HepG2 (cell line): ENCODE measurements around the gene CAPN13. TPM values are rescaled to one million over a fixed set of nuclear protein-coding genes. Genes with fewer than 3 reads are reported as not detected.

Source experiments
- ATAC-seq: fragments of 200-7000 bp; cut with Tn5 transposase; 3 replicates; pipeline ENCODE4 v1.9.1; 2020; ENCODE audit warnings: mild to moderate bottlenecking, moderate library complexity
- BruUV-seq: library from RNA; stranded (reverse); fragments of 400-500 nt; replicated peaks from 2 replicates; lab custom pipeline; 2021; lab: Mats Ljungman, UMichigan
- CTCF ChIA-PET: fragments of 300-600 bp; formaldehyde crosslinking; extraction: SDS; loops from one replicate; lab custom pipeline; 2021; ENCODE audit warnings: low total read pairs, inconsistent platforms, low intra/inter-chr PET ratio; lab: Yijun Ruan, JAX
- POLR2A ChIA-PET: fragments of 350-600 bp; sonication (Branson Sonifier 250); formaldehyde crosslinking; loops from one replicate; lab custom pipeline; 2020; ENCODE audit warnings: antibody characterized with exemption, inconsistent platforms; lab: Yijun Ruan, JAX
- DNase-seq: peaks from one replicate; pipeline ENCODE4 v3.0.0-alpha.2; 2015; ENCODE audit warnings: low spot score
- FAIRE-seq: peaks from 3 replicates; lab custom pipeline; 2011; peaks lifted over from hg19 to GRCh38; lab: Jason Lieb, UNC
- H2AFZ ChIP-seq: one replicate; pipeline ENCODE4 v1.6.1; 2011; ENCODE audit warnings: low read length, inconsistent platforms
- H3K27ac ChIP-seq: fragments of 300-600 bp; 3 replicates; pipeline ENCODE4 v1.8.0; 2011; ENCODE audit warnings: mixed run types, mild to moderate bottlenecking, mixed read lengths, low read length, inconsistent platforms; ENCODE audit not compliant: insufficient read depth; ENCODE audit errors: extremely low read length
- H3K27me3 ChIP-seq, 2 experiments: fragments of 200-600 bp in 1 of 2; 2 replicates in 1 of 2; 3 replicates in 1 of 2; pipeline versions ENCODE4 v1.6.0 to v1.8.0; 2011; ENCODE audit warnings: low read length in 2 of 2, mild to moderate bottlenecking in 2 of 2, moderate library complexity in 2 of 2, inconsistent platforms in 1 of 2; ENCODE audit not compliant: insufficient read depth in 2 of 2, control insufficient read depth in 1 of 2
- H3K36me3 ChIP-seq, 2 experiments: fragments of 200-600 bp in 1 of 2; replicated peaks in 1 of 2; 2 replicates in 1 of 2; 3 replicates in 1 of 2; pipeline versions ENCODE4 v1.5.1 to v1.8.0; 2011; ENCODE audit warnings: low read length in 2 of 2, inconsistent platforms in 1 of 2; ENCODE audit not compliant: insufficient read depth in 2 of 2, control insufficient read depth in 1 of 2
- H3K4me1 ChIP-seq: 2 replicates; pipeline ENCODE4 v1.5.1; 2012; ENCODE audit warnings: low read length, inconsistent platforms; ENCODE audit not compliant: insufficient read depth
- H3K4me2 ChIP-seq: 2 replicates; pipeline ENCODE4 v1.6.0; 2011; ENCODE audit warnings: low read depth, low read length, inconsistent platforms
- H3K4me3 ChIP-seq, 3 experiments: fragments of 200-600 bp in 1 of 3; sonication (generic), shearing (Covaris generic) in 1 of 3; replicated peaks in 1 of 3; 2 replicates each; pipeline ENCODE4 v1.5.1; 2011 to 2016; ENCODE audit warnings: low read length in 3 of 3, inconsistent platforms in 2 of 3, low read depth in 2 of 3, mild to moderate bottlenecking in 2 of 3, control low read depth in 1 of 3, mixed read lengths in 1 of 3; ENCODE audit not compliant: insufficient read depth in 1 of 3
- H3K79me2 ChIP-seq: one replicate; pipeline ENCODE4 v1.6.1; 2011; ENCODE audit warnings: low read length, inconsistent platforms; ENCODE audit not compliant: insufficient read depth
- H3K9ac ChIP-seq: 2 replicates; pipeline ENCODE4 v1.6.0; 2011; ENCODE audit warnings: mild to moderate bottlenecking, low read depth, low read length, inconsistent platforms; ENCODE audit not compliant: insufficient read depth
- H3K9me3 ChIP-seq: 2 replicates; pipeline ENCODE4 v1.5.1; 2012; ENCODE audit warnings: mild to moderate bottlenecking, low read length
- H4K20me1 ChIP-seq: 2 replicates; pipeline ENCODE4 v1.6.0; 2011; ENCODE audit warnings: inconsistent platforms, mild to moderate bottlenecking, low read length, moderate library complexity; ENCODE audit not compliant: insufficient read depth
- KDM6A ChIP-seq: IDR thresholded peaks from 2 replicates; pipeline ENCODE4 v1.6.1; 2016; ENCODE audit warnings: low read depth
- KMT2B ChIP-seq: IDR thresholded peaks from 2 replicates; pipeline ENCODE4 v1.6.1; 2016; ENCODE audit warnings: missing genetic modification reagents, missing compliant biosample characterization
- MAZ ChIP-seq, 2 experiments: sonication (generic) in 1 of 2; formaldehyde crosslinking in 1 of 2; IDR thresholded peaks; 2 replicates each; pipeline versions ENCODE4 v1.5.0 to v1.6.1; 2012 to 2020; ENCODE audit warnings: low read depth in 2 of 2, mild to moderate bottlenecking in 2 of 2, borderline replicate concordance in 1 of 2, improper control_type of control experiment in 1 of 2, low read length in 1 of 2, missing genetic modification reagents in 1 of 2, moderate library complexity in 1 of 2
- MBD4 ChIP-seq: IDR thresholded peaks from 2 replicates; pipeline ENCODE4 v1.6.1; 2012; ENCODE audit warnings: low read length, inconsistent platforms, borderline replicate concordance
- NR0B2 ChIP-seq: sonication (generic); formaldehyde crosslinking; IDR thresholded peaks from 2 replicates; pipeline ENCODE4 v1.4.0; 2020; ENCODE audit warnings: mild to moderate bottlenecking, missing genetic modification reagents
- PLRG1 ChIP-seq: fragments of 450-650 bp; conservative IDR thresholded peaks from 2 replicates; pipeline ENCODE4 v1.6.1; 2016
- SRSF4 ChIP-seq: fragments of 200-400 bp; formaldehyde crosslinking; IDR thresholded peaks from one replicate; pipeline ENCODE4 v1.6.1; 2018; ENCODE audit warnings: mild to moderate bottlenecking, low read depth, low read length, moderate library complexity; ENCODE audit not compliant: poor library complexity, severe bottlenecking
- TARDBP ChIP-seq: sonication (generic); formaldehyde crosslinking; IDR thresholded peaks from 2 replicates; pipeline ENCODE4 v1.8.0; 2022; ENCODE audit warnings: mild to moderate bottlenecking, missing genetic modification reagents
- ZKSCAN5 ChIP-seq: sonication (generic); formaldehyde crosslinking; IDR thresholded peaks from 2 replicates; pipeline ENCODE4 v1.5.1; 2020; ENCODE audit warnings: mild to moderate bottlenecking, missing genetic modification reagents
- ZNF234 ChIP-seq: sonication (generic); formaldehyde crosslinking; conservative IDR thresholded peaks from 2 replicates; pipeline ENCODE4 v1.5.1; 2020; ENCODE audit warnings: mild to moderate bottlenecking, missing genetic modification reagents
- ZNF260 ChIP-seq: sonication (generic); formaldehyde crosslinking; IDR thresholded peaks from 2 replicates; pipeline ENCODE4 v1.4.0; 2020; ENCODE audit warnings: missing genetic modification reagents, low read depth, mild to moderate bottlenecking, borderline replicate concordance
- ZNF282 ChIP-seq: fragments of 450-650 bp; IDR thresholded peaks from 2 replicates; pipeline ENCODE4 v1.6.1; 2018; ENCODE audit not compliant: partially characterized antibody
- ZNF446 ChIP-seq: sonication (generic); formaldehyde crosslinking; IDR thresholded peaks from 2 replicates; pipeline ENCODE4 v1.5.0; 2020; ENCODE audit warnings: mild to moderate bottlenecking, missing genetic modification reagents
- WGBS: methylation state at CpG from one replicate; pipeline ENCODE4 v1.1.6; 2017; ENCODE audit warnings: low lambda C conversion rate; 5-methylcytosine and 5-hydroxymethylcytosine counted together
- in situ Hi-C: cut with HindIII; loops from 2 replicates; pipeline ENCODE4 v1.10.0; 2017; ENCODE audit warnings: low pct_unique_long_range_greater_than_20kb; ENCODE audit not compliant: extremely low pct_ligation_motif_present
- intact Hi-C: fragments of 100-400 bp; cut with micrococcal nuclease; formaldehyde crosslinking; loops from one replicate; pipeline ENCODE4 v1.10.0; 2022; ENCODE audit not compliant: unreplicated experiment
- polyA plus RNA-seq, 8 experiments: library from polyadenylated mRNA; depleted of rRNA in 3 of 8; stranded (reverse) in 7 of 8; unstranded in 1 of 8; fragments of >200 nt; fragmentation: Illumina TruSeq in 4 of 8; extraction: Trizol in 4 of 8; gene quantifications; 2 replicates each; pipeline versions ENCODE4 v1.2.1 to v1.2.3, GENCODE V29; 2011 to 2016; ENCODE audit warnings: low read depth in 4 of 8, missing spikeins in 1 of 8, mixed read lengths in 1 of 8; ENCODE audit not compliant: insufficient read depth in 1 of 8
- total RNA-seq, 5 experiments: library from RNA; depleted of rRNA; stranded (reverse); fragments of >200 nt; fragmentation: Illumina TruSeq; extraction: Trizol; gene quantifications; 2 replicates each; pipeline ENCODE4 v1.2.3, GENCODE V29; 2016; ENCODE audit warnings: low read depth in 1 of 5

Gene CAPN13
- total and polyA plus RNA-seq, 2 of the 13 experiments (the other 11 are each of a cell fraction or from before 2014, with no cell fraction given): not detected

GRCh38 chr2:30694286-30695055 lies 112.8 kb downstream of the CAPN13 start:
- Histone ChIP-seq H4K20me1 (no peaks in the 10 kb centered on the region), H3K9me3 (peaks cover 10% of the 10 kb centered on the region; the same call in 1 of the 2 replicates), H3K4me3 (no peak overlapping the region), H3K79me2 (no peaks in the 10 kb centered on the region), H3K9ac (no peak overlapping the region), H3K4me1 (no peaks in the 10 kb centered on the region), H2AFZ (no peak overlapping the region), H3K27ac (no peak overlapping the region), H3K36me3 (no peaks in the 10 kb centered on the region), H3K27me3 (peaks cover 0 to 9% of the 10 kb centered on the region in 2 experiments; a peak in 1 of 5 replicates), H3K4me2 (no peak overlapping the region)
- 8% methylated on average over 8 of the region's 8 CpGs for WGBS
- FAIRE-seq (no peak), DNase-seq (no peak), ATAC-seq (no peak)
- TF ChIP-seq ZKSCAN5 (CRISPR knock-in tag): no peak
- TF ChIP-seq NR0B2 (CRISPR knock-in tag): no peak
- TF ChIP-seq MBD4: no peak
- no peak for TF ChIP-seq ZNF446 (CRISPR knock-in tag)
- in situ Hi-C loops: no loop called here
- no TSS peak for BruUV-seq
- ChIA-PET CTCF (no interaction called here), POLR2A (no interaction called here)
- intact Hi-C loops: no loop called here

- no peak for ATAC-seq
- Histone ChIP-seq H2AFZ (no peak overlapping the region), H4K20me1 (no peaks in the 10 kb centered on the region), H3K4me1 (no peaks in the 10 kb centered on the region), H3K9me3 (peaks cover 10% of the 10 kb centered on the region; the same call in 1 of the 2 replicates), H3K4me2 (no peak overlapping the region), H3K27me3 (peaks cover 0 to 14% of the 10 kb centered on the region in 2 experiments; a peak in 1 of 5 replicates), H3K27ac (no peak overlapping the region), H3K79me2 (no peaks in the 10 kb centered on the region), H3K9ac (no peak overlapping the region), H3K36me3 (no peaks in the 10 kb centered on the region), H3K4me3 (no peak overlapping the region)
- intact Hi-C loops: no loop called here
- 0% methylated on average over 3 of the region's 4 CpGs for WGBS
- no peak for FAIRE-seq
- DNase-seq: no peak
- in situ Hi-C loops: no loop called here
- TF ChIP-seq PLRG1 (no peak), TARDBP (CRISPR knock-in tag) (no peak), KDM6A (CRISPR knock-in tag) (no peak), ZNF234 (no peak), KMT2B (CRISPR knock-in tag) (no peak), ZNF282 (no peak), ZNF260 (CRISPR knock-in tag) (no peak), SRSF4 (no peak), MAZ (IDR thresholded peaks at IDR 0.05; ENCODE audit: borderline replicate concordance, low read depth, low read length) (no peak), MAZ (CRISPR knock-in tag; IDR thresholded peaks at IDR 0.05; ENCODE audit: low read depth) (no peak)
- ChIA-PET CTCF (no interaction called here), POLR2A (no interaction called here)
- no TSS peak for BruUV-seq
Measured at GRCh38 chr2:30693821-30694281, 113.4 kb downstream of the CAPN13 start.
